HG03060 (cell line): Measurements from ENCODE around the gene NMT1.

Source experiments
- ATAC-seq: cut with Tn5 transposase; IDR thresholded peaks from one replicate; pipeline ENCODE4 v1.9.1; 2021; ENCODE audit warnings: low read depth, moderate number of reproducible peaks; ENCODE audit not compliant: unreplicated experiment

Gene NMT1

GRCh38 chr17:45102856-45103255 is 41.7 kb downstream of the NMT1 start:
- no peak for ATAC-seq

GRCh38 chr17:45103269-45103795 is 42.2 kb downstream of the NMT1 start:
- no peak for ATAC-seq

- ATAC-seq = no peak
Observed at GRCh38 chr17:45104029-45104428, 42.9 kb downstream of the NMT1 start.

- ATAC-seq = no peak
Observed at GRCh38 chr17:45104497-45104896, 43.4 kb downstream of the NMT1 start.

GRCh38 chr17:45104907-45105624 is 43.9 kb downstream of the NMT1 start:
- ATAC-seq = no peak

GRCh38 chr17:45106096-45106495 is 45.0 kb downstream of the NMT1 start:
- no peak for ATAC-seq

- ATAC-seq = no peak
Observed at GRCh38 chr17:45106582-45106981, 45.5 kb downstream of the NMT1 start.

GRCh38 chr17:45107293-45108010 is 46.3 kb downstream of the NMT1 start:
- ATAC-seq = no peak

GRCh38 chr17:45108051-45108450 is 46.9 kb downstream of the NMT1 start:
- ATAC-seq = no peak

- no peak for ATAC-seq
Observed at GRCh38 chr17:45108595-45109521, 47.7 kb downstream of the NMT1 start.

- ATAC-seq = no peak
Observed at GRCh38 chr17:45110676-45111611, 49.8 kb downstream of the NMT1 start.

- no peak for ATAC-seq
Observed at GRCh38 chr17:45111850-45112249, 50.7 kb downstream of the NMT1 start.

- no peak for ATAC-seq
Observed at GRCh38 chr17:45112559-45113423, 51.7 kb downstream of the NMT1 start.

- ATAC-seq = no peak
Observed at GRCh38 chr17:45113424-45113754, 52.3 kb downstream of the NMT1 start.

GRCh38 chr17:45114117-45114932 is 53.2 kb downstream of the NMT1 start:
- ATAC-seq = no peak

- no peak for ATAC-seq
Observed at GRCh38 chr17:45115015-45115625, 54.0 kb downstream of the NMT1 start.

GRCh38 chr17:45115871-45116270 is 54.8 kb downstream of the NMT1 start:
- ATAC-seq = no peak
